Stimulated activated CD4-positive, alpha-beta T cell treated with anti-CD3 and anti-CD28 coated beads, Interleukin-15, amount 100 ng/mL, for 1 hour (primary cell): ENCODE measurements around the gene MAPK6.

ENCODE experiments used
- DNase-seq, 2 donors: peaks; one replicate each; pipeline ENCODE4 v3.0.0-alpha.2; 2020; ENCODE audit warnings: low read depth in 1 of 2, low spot score in 1 of 2

MAPK6 gene

DNA sequence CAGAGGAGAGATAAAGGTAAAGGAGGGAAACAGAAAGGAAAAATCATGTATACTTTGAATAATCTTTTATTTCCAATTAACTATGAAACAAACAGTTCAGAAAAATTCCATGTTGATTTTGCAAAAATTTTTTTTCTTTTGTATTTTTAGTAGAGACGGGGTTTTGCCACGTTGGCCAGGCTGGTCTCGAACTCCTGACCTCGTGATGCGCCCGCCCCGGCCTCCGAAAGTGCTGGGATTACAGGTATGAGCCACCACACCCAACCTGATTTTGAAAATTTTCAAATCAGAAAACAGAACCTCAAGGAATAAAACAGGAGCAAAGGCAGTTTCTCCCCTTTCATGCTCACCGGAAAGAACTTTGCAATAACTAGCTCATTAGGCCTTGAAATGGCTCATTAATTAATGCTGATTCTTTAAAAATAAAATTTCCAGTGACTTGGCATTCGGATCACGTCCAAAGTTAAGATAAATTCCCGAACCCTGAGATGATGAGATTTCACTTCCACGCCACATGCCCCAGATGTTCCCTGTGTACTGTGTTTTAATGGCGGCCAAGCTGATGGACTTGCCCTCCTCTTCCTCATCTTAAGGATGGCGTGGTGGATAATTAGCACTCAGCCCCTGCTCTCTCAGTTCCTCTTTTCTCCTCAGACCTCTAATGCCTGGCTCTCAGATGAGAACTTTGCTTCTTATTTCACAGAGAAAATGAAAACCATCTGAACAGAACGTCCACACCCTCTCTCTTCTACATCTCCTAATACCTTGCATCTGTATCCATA is 82.7 kb downstream of the MAPK6 start:
- DNase-seq, result no peak

DNA sequence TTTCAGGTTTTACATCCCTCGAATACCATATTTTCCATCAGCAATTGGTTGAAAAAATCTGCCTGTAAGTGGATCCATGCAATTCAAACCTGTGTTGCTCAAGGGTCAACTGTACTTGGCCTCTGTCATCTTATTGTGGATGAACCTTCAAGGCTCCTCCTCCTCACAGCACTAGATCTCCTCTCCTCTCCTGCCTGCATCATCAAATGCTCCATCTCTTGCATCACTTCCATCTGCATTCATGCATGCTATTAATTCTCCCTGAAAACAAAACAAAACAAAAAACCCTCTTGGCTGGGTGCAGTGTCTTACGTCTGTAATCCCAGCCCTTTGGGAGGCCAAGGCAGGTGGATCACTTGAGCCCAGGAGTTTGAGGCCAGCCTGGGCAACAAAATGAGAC is 83.4 kb downstream of the MAPK6 start:
- DNase-seq, result no peak

DNA sequence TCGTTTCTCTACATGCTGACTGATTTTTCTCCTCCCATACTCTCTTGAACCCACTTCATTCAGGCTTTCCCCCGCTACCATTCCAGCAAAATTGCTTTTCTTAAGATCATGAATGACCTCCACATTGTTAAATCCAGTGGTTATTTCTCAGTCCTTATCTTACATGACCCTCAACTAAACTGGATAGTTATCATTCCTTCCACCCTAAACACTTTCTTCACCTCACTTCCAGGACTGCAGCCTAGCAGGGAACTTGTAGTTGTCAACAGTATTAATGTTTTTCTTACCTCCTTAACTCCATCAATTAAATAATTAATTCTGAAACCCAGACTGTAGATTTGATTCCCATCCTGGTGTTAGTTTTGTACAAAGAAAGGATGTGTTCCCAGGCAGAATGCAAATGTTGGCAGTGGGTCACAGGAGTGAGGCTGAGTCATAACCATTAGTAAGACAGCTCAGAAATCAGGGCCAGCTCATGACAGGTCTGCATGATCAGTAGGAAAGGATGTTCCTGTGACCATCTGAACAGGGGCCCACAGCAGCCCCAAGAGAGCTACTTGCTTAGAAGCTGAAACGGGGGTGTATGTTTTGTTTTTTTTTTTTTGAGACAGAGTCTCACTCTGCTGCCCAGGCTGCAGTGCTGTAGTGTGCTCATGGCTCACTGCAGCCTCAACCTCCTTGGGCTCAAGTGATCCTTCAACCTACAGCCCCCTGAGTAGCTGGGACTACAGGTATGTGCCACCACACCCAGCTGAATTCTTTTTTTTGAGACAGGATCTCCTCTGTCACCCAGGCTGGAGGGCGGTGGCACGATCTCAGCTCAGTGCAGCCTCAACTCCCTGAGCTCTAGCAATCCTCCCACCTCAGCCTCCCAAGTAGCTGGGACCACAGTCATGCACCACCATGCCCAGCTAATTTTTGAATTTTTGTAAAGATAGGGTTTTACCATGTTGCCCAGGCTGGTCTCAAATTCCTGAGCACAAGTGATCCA is 84.5 kb downstream of the MAPK6 start:
- no peak for DNase-seq

DNA sequence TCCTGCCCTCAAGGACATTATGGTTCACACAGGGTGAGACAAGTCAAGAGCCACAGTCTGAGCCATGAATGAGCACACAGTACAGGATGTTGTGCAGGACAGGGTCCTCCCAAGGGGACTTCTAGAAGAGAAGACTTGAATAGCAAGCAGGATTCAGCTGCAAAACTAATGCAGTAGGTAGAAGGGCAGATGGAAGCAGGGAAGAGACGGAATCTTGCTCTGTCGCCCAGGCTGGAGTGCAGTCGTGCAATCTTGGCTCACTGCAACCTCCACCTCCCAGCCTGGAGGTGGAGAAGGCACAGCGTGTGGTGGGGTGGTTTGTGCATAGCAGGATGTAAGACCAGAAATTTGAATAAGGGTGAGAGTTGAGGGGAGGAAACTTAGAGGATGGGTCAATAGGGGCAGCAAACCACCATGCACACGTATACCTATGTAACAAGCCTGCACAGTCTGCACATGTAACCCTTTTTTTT is 85.5 kb downstream of the MAPK6 start:
- DNase-seq, result no peak

DNA sequence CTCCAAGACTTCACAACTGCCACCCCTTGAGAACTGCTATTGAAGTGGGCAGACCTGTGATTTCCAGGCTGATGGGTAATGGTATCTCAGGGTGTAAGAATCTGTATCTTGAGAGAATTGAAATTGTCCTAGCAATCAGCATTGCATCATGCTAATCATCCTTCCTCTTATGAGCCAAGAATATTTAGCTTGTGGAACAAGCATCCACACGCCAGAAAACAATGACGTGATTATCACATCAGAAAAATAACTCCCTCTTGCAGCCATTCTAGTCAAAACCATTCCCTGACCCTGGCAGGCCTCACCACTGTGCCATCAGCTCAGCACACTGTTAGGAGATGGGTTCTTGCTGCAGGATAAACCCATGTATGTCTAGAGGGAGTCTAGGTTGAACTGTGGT is 86.8 kb downstream of the MAPK6 start:
- no peak for DNase-seq

DNA sequence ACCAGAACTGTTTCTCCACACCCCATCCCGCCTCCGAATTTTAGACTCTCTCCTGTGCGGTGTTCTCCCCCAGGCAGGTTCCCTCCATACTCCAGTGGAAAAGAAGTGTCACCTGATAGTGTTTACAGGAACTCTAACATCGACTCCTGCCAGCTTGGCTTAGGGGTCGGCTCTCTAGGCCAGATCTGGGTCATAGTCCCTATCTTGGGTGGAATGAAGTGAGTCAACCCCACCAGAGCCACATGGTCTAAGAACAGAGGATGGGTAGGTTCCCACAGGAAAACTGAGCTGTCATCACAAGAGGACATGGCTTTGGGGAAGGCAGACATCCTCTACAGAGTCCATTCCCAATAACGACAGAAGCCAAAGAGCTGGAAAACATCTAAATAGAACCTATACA is 87.6 kb downstream of the MAPK6 start:
- DNase-seq, result no peak

DNA sequence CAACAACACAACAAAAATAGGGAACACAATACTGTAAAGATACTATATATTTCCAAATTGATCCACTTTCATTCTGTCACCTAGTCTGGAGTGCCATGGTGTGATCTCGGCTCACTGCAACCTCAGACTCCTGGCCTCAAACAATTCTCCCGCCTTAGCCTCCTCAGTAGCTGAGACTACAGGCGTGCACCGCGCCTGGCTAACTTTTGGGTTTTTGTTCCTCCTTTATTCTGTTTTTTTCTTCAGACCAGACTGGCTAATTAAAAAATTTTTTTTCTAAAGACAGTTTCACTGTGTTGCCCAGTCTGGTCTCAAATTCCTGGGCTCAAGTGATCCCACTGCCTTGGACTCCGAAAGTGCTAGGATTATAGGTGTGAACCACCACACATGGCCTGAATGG is 88.2 kb downstream of the MAPK6 start:
- DNase-seq, result no peak

DNA sequence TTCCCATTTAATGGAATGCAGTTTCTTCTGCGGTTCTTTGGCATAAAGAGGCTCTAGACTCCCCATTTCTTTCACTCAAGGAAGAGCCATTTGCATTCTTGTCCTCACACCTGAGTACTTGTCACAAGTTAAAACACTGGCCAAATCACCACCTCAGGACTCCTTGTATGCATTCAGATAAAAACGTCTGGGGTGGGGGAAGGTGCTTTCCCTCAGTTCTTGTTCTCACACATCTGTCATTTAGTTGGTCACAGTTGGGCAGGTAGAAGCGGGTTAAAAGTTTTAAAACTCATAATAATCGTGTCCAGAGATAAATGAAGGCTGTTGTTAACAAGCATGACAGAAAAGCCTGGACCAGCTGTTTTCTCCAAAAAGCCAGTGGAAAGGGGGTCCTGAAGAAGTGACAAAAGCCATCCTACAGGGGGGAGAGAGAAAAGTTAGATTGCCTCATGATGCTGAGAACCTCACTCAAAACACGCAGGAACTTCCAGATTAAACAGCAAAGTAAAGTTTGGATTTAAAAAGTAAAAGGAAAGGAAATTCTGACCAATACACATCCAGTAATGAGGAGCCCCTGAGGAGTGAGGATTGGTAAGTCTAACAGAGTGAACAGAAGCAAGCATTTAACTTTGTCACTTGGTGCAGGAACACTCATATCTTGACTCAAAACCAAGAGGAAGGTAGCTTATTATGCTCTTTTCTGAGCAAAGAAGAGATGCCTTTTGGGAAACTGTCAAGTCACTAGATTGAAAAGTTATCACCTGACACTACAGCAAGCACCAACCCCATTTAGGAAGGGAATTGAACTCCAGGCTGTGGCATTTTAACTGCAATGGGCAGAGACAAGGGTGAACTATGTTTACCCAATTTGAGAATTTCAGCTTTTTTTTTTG is 90.8 kb downstream of the MAPK6 start:
- no peak for DNase-seq

DNA sequence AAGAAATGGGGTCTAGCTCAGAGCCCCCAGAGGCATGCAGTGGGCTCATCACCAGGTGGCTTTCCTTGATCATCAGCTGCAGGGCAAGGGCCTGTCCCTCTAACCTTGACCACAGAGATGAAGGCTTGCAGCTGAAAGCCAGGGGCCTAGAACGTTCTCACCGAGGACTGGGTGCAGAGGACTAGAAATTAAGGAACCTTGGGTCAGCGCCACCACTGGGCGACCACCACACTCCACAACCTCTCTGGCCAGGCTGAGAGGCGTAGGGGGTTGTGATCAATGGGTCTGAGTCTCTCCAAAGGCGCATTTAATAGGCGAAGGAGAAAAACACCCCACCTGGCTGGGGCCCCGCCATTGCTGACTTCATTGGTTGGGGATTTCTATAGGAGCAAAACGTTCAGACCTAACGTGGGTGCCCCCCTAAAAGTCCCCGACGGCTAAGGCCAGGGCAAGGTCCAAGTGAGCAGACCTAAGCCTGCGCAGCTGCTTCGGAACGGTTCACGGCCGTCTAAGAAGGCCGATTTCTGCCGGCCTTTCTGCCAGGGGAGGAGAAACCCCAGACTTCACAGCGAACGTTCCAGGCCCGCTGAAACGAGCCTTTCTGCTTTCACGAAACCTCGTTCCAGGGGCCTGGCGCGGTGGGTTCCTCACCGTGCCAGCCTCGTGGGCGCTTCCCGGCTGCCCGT is 92.6 kb downstream of the MAPK6 start:
- no peak for DNase-seq

DNA sequence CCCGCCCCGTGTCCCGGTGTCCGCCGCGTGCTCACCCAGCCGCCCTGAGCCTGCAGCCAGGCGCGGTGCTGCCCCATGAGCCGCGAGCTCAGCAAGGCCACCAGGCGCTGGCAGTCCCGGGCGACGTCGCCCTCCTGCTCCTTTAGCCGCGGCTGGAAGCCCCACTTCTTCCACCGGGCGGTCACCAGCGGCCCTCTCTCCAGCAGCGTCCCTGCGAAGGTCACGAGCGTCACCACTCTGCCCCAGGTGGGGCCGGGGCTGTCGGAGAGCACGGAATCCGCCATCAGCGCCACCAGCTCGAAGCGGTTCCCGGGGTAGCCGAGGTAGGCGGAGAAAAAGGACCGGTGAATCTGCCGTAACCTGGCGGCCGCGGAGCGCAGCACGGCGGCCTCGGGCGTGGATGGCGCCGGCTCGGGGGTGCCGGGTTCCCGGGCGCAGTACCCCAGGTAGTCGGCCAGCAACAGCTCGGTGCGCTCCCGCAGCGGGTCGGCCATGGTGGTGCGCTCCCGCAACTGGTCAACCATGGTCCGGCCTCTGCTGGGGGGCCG is 93.3 kb downstream of the MAPK6 start:
- peak in 1 of 2 donors; percentile 22 for DNase-seq

DNA sequence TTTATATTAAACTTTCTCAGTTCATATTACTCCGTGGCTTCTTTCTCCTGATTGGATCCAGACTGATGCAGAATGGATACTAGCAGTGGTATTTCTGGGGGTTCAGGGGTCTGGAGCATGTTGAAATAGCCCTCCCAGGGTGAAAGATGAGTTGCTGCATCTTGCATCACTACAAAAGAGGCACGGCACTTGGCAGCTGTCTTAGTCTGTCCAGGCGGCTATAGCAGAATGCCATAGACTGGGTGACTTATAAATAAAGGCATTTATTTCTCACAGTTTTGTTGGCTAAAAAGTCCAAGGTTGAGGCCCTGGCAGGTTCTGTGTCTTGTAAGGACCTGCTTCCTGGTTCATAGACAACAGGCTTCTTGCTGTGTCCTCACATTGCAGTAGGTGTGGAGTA is 94.2 kb downstream of the MAPK6 start:
- DNase-seq, result no peak

DNA sequence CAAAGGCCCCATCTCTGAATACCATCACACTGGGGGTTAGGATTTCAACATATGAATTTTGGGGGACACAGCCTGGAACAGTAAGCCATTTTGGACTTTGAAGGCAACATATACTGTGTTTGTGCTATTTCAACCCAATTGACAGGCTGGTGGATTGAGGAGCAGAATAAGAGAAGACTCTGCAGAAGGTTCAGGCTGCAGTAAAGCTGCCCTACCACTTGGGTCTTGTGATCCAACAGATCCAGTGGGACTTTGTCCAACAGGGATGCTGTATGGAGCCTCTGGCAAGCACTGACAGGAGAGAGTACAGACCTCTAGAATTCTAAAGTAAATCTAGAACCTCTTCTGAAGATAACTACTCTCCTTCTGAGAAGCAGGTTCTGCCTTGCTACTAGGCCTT is 94.7 kb downstream of the MAPK6 start:
- no peak for DNase-seq

DNA sequence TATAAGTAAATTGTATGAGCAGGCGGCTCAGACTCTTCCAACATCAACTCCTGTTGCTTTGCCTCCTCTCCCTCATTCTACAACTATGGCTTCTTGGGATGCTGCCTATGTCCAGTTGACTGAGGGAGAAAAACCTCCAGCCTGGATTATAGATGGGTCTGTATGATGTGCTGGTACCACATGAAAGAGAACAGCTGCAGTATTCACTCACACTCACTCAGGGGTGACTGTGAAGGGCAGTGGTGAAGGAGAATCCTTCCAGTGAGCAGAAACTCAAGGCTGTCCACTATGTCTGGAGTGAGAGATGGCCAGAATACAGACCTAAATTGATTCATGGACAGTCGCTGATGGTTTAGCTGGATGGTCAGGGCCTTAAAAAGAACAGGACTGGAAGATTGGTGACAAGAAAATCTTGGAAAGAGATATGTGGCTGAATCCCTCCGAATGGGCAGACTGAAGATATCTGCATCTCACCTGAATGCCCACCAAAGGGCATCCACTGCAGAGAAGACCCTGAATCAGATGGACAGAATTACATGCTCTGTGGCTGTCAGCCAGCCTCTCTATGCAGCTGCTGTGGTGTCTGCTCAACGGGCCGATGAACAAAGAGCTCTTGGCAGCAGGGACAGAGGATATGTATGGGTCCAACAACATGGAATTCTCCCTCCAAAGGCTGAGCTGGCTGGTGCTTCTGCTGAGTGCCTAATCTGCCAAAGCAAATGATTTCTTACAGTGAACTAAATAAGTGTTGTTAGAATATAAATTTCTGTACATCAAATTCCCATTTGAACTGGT is 95.4 kb downstream of the MAPK6 start:
- no peak for DNase-seq

DNA sequence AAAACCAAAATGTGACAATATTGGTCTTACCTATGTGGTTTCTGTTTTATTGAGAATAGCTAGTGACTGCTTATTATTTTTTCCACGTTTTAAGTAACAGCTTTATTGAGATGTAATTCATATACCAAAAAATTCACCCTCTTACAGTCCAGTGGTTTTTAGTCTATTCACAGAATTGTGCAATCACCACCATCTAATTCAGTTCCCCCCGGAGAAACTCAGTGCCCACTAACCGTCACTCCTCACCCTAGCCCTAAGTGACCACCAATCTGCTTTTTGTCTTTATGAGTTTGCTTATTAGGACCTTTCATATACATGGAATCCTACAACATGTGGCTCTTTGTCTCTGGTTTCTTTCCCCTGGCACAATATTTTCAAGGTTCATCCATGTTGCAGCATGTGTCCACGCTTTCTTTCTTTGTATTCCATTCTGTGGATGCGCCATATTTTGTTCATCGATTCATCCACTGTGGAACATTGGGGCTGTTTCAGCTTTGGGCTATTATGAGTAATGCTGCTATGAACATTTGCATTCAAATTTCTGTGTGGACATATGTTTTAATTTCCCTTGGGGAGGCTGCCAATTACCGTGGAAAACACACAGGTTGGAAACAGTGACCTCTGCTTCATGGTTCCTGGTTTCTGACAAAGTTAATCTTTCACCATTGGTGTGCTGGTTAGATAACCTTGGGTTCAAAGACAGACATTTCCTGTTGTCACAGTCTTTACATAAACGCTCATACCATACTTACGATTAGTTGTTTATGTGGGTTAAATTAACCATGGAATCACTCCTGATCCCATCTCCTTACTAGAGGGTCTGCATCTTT is 96.8 kb downstream of the MAPK6 start:
- no peak for DNase-seq
